Suppressor macrophage (primary cell): ENCODE results near the gene PSMA4.
"Not testable (repeated sequence)": the region's sequence is repeated elsewhere in the genome, so short reads cannot be mapped to it uniquely, and the experiment has no call there.

Experiments
- DNase-seq, 4 experiments: peaks; one replicate each; pipeline ENCODE4 v3.0.0-alpha.2; 2020 to 2022

Gene PSMA4

DNA sequence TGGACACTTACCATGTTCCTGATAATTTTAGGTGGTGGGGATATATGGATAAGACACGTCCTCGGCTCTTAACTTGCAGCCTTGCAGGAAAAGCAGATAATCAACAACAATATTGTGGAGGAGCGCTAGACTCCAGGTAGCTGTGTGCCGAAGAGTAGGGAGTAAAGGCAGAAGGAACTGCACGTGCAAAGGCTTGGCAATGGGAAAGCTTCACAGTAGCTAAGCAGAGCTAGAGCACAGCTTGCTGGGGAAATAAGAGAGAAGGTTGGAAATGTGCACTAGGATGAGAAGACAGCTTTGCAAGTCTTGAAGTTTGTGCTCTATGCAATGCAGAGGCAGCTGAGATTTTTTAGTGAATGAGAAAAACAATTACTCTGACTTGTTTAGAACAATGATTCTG is 12.4 kb downstream of the PSMA4 start:
- DNase-seq, result no peak

DNA sequence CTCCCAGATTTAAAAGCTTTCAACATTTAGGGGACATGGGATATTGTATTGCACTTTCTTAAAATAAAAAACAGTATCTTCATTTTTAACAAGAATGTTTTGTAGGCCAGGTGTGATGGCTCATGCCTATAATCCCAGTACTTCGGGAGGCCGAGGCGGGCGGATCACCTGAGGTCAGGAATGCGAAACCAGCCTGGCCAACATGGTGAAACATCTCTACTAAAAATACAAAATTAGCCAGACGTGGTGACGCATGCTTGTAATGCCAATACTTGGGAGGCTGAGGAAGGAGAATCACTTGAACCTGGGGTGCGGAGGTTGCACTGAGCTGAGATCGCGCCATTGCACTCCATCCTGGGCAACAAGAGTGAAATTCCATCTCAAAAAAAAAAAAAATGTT is 20.0 kb downstream of the PSMA4 start:
- not testable (repeated sequence) for DNase-seq

DNA sequence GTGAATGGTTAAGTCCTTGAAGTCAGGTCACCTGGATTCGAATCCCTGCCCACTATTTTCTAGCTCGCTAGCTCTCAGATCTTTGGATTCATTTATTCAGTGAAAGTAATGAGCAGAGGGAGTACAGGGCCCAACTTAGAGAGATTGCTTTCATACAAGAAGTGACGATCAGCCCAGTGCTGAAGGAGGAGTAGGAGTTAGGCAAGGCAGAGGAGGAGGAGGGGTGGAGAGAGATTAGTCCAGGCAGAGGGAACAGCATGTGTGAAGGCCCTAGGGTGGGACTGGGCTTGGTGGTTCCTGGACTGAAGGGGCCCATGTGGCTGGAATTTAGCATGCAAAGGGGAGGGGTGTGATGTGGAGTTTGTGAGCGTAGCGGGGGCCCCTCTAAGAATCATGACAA is 21.2 kb downstream of the PSMA4 start:
- DNase-seq, result no peak

DNA sequence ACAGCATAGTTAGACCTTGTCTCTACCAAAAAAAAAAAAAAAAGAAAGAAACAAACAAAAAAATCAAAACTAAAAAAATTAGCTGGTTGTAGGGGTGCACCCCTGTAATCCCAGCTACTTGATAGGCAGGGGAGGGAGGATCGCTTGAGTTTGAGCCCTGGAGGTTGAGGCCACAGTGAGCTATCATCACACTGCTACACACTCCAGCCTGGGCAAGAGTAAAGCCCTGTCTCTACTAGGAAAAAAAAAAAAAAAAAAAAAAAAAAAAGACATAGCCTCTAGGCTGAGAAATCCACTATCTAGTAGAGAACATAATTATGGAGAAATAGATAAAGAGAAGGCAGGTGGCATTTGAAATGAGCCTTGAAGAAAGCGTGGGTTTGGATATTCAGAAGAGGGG is 22.8 kb downstream of the PSMA4 start:
- no peak for DNase-seq

DNA sequence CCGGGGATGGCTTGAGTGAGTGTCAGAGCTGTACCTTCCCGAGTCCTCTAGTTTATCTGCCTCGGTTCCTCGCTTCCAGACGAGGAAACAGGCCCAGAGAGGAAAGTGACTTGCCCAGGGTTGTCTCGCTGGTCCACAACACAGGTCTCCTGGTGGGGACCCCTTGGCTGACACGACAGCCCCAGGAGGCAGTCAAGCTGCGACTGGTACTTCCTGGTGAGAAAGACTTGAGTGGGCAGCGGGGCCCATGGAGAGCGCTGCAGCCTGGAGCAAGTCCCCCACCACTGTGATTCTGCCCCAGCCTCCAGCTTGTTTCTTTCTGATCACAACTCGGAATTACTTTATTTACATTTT is 24.5 kb downstream of the PSMA4 start:
- no peak for DNase-seq

DNA sequence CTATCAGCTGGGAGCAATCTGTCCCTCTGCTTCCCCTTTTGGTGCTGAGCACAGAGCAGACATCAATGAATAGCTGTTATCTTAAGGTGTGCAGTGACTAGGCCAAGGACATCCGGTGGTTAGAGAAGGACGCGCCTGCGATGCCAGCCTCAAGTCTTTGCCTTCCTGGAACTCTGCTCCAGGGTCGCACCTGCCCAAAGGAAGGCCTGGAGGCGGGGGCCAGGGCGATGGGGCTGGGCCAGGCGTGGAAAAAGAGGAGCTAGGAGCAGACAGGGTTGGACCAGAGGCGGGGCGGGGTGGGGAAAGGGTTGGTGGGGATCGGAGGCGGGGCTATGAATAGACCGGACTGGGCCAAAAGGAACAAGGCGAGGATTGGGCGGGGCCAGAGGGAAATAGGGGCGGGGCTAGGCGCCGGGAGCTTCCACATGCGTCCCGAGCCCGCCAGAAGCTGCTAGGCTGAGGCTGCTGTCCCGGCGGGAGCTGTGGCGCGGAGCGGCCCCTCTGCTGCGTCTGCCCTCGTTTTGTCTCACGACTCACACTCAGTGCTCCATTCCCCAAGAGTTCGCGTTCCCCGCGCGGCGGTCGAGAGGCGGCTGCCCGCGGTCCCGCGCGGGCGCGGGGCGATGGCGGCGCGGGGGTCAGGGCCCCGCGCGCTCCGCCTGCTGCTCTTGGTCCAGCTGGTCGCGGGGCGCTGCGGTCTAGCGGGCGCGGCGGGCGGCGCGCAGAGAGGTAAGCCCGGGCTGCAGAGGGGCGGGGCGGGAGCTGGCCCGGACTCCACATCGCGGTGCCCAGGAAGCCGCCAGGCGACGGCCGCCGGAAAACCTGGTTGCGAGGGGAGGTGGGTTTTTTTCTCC is 25.1 kb downstream of the PSMA4 start, which contains the start of gene CHRNA5:
Gene CHRNA5 (plus strand): TSS at position 424 of the 854 bp plus-strand sequence. CDS start 200 bp downstream, at position 624.
- peak; percentile 73 to 90 (median 82) for DNase-seq

DNA sequence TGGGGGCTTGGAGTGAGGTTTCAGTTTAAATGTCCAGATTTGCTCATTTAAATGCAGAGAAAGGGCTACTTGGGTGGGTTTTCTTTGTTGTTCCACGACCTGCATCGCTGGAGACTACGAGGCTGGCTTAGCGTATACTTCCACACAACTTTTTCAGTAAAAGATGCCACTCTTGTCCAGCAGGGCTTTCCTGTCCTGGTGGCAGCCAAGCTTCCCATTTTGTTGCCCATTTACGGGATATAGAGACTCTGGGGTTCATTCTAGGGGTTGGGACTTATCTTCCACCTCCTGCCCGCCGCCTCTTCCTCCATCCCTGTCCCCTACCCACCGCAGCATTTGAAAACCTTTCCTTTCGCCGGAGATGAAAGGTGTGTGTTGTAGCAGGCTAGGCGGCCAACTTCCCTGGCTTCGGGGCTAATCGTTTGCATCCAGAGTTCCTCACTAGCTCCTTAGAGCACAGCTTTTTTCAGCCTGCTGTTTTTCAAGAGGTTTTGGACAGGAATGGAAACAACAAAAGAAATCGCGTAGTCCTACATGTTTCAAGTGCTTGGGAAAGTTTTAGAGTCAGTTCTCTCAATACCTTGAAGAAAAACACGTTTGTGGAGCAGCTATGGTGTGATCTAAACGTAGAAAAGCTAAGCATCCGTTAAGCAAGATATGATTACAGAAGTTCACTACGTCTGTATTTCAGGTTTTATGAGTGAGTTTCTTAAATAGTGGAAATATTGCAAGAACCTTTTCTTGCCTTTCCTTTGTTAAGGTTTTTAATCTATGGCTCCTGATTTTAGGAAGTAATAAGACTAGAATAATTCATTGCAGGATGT is 25.9 kb downstream of the PSMA4 start:
- peak in 3 of 4 experiments; percentile 2 to 9 (median 6) for DNase-seq

DNA sequence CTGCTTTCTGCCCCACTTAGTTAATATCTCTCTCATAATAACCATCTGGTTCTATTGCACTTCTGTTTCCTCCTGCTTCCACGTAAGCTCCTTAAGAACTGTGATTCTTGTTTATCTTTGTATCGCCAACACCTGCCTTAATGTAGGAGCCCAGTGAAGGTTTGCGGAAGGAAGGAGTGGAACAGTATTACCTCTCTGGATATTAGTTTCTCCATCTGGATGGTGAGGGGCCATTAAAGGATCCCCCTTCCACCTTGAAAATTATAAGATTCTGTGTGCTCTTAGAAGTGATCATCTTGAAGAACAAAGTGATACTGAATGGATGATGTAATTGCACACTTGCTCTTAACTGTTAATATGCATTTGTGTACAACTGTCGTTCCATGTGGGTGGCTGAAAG is 27.3 kb downstream of the PSMA4 start:
- no peak for DNase-seq

DNA sequence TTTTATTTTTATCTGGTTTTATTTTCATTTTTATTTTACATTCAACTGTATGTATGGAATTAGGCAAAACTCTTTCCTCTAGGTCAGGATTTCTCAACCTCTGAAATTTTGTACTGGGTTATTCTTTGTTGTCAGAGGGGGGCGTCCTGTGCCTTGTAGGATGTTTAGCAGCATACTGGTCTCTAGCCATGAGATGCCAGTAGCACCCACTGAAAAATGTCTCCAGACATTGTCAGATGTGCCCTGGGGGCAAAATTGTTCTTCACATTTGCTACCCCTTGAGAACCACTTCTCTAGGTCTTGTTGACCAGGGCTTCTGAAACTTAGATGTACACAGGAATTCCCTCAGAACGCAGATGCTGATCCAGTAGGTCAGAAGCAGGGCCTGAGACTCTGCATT is 30.5 kb downstream of the PSMA4 start:
- no peak for DNase-seq

DNA sequence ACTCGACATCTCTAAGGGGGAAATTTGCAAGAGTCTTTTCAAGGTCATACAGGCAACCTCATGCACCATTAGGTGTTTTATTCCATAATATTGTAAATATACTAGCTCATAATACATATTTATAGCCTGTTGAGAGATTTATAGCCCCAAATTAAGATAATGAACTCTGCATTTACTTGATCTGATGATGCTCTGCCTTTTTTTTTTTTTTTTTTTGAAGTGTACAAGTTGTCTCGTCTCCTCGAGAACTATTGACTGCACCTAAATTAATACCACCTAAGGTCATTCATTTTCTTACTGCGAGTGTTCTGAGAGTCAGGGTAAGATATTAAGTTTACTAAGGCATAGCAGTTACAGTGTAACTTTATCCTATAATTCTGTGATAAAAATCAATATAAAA is 31.1 kb downstream of the PSMA4 start:
- no peak for DNase-seq

DNA sequence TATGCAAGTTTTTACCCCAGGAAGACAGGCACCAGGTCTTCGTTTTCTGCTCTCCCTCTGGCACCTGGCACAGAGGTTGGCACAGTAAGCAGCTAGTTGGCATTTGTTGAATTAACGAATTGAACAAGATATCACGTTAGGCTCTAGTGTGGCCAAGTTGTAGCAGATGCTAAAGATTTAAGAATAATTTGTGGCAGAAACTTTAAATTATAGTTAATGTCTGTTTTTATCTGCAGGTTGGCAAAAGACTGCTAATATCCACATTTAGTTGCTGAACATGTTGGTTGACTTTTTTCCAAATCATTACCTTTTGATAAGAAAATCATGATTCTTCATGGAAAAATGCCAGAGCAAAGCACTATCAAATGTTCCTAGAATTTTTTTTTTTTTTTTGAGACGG is 33.2 kb downstream of the PSMA4 start:
- no peak for DNase-seq

DNA sequence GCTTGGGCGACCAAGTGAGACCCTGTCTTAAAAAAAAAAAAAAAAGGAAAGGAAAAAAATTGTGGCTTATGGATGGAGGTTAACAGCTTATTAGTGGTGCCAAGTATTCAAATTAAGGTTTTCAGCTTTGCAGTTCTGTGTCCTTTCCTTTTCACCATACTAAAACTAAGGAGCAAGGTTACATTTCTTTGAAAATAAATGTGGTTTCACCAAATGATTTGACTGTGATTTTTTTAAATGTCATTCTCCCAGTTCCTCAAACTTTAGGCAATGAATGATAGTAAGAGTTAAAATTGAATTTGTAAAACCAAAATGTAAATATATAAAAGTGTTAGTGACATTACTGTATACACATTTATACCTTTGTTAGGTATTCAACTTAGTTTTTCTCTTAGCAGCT is 34.7 kb downstream of the PSMA4 start:
- no peak for DNase-seq

DNA sequence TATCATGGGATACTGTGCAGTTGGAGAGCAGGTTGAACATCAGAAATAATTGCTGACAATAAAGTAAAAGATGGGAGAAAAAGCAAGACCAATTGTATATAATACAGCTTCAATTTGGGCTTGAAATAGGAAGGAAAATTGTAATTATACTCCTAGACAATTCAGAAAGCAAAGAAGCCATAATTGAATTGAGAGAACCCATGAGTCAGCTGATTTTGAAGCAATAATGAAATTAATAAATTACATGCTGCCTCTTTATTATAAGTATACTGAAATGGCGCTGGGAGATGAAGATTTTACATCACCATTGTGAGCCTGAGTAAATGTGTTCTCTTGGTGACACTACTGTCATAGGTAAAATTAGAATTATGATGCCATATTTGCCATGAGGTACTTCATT is 57.3 kb downstream of the PSMA4 start:
- no peak for DNase-seq

DNA sequence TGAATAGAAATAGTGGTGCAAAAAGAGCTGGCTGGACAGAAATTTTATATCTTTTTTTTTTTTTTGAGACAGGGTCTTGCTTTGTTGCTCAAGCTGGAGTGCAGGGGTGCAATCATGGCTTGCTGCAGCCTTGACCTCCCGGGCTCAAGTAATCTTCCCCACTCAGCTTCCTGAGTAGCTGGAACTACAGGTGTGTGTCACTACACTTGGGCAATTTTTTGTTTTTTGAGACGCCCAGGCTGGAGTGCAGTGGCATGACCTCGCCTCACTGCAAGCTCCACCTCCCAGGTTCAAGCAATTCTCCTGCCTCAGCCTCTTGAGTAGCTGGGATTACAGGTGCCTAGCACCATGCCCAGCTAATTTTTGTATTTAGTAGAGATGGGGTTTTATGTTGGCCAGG is 58.1 kb downstream of the PSMA4 start:
- DNase-seq, result no peak

DNA sequence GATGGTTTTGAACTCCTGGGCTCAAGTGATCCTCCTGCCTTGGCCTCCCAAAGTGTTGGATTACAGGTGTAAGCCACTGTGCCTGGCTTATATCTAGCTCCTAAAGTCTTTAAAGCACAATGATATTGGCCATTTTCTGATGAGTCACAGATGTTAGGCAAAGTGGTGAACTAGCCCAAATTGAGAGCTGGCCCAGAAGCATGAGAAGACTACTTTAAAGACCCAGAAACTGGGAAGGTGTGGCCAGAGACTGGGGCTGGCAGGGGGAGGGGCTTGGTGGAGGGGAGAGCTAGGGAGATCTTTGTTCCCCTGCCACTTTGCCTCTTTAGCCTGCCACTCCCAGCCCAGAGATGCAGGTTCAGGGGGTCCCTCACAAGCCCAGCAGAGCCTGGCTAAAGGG is 58.9 kb downstream of the PSMA4 start:
- DNase-seq, result no peak
